K562 (cell line): ENCODE results near the gene CSNK1G1. TPM values are rescaled to one million over a fixed set of nuclear protein-coding genes. Genes with fewer than 3 reads are reported as not detected.

Experiments
- ATAC-seq: fragments of 200-7000 bp; cut with Tn5 transposase; 3 replicates; pipeline ENCODE4 v1.9.1; 2020; ENCODE audit warnings: moderate library complexity
- BruUV-seq: library from RNA; stranded (reverse); fragments of 400-500 nt; replicated peaks from 2 replicates; lab custom pipeline; 2021; lab: Mats Ljungman, UMichigan
- CTCF ChIA-PET: fragments of 300-600 bp; formaldehyde crosslinking; extraction: SDS; loops from one replicate; lab custom pipeline; 2021; ENCODE audit warnings: low intra/inter-chr PET ratio; lab: Yijun Ruan, JAX
- POLR2A ChIA-PET: fragments of 300-600, 350-650 bp; sonication (Branson Sonifier 250); formaldehyde crosslinking; extraction: SDS; loops from one replicate; lab custom pipeline; 2021; ENCODE audit warnings: antibody characterized with exemption, inconsistent platforms; lab: Yijun Ruan, JAX
- DNase-seq, 4 experiments: peaks; one replicate each; pipeline versions ENCODE4 v3.0.0 to v3.0.0-alpha.2; 2011 to 2018; ENCODE audit warnings: low spot score in 3 of 4, mixed read lengths in 3 of 4; ENCODE audit errors: extremely low read depth in 1 of 4
- FAIRE-seq: peaks from 2 replicates; lab custom pipeline; 2011; peaks lifted over from hg19 to GRCh38; lab: Jason Lieb, UNC
- H2AFZ ChIP-seq: 2 replicates; pipeline ENCODE4 v1.6.0; 2011; ENCODE audit warnings: low read depth, low read length, control low read depth, inconsistent platforms
- H3K27ac ChIP-seq: fragments of 200-600 bp; 3 replicates; pipeline ENCODE4 v1.8.0; 2011; ENCODE audit warnings: low read depth, mild to moderate bottlenecking, control low read depth, inconsistent platforms, low read length, moderate library complexity, mixed read lengths; ENCODE audit errors: extremely low read depth
- H3K27me3 ChIP-seq, 2 experiments: fragments of 300-600 bp in 1 of 2; 2 replicates in 1 of 2; 3 replicates in 1 of 2; pipeline versions ENCODE4 v1.6.0 to v1.8.0; 2011; ENCODE audit warnings: inconsistent platforms in 2 of 2, low read length in 2 of 2, mild to moderate bottlenecking in 1 of 2, mixed read lengths in 1 of 2, moderate library complexity in 1 of 2; ENCODE audit not compliant: control insufficient read depth in 2 of 2, insufficient read depth in 2 of 2
- H3K36me3 ChIP-seq: fragments of 300-600 bp; 3 replicates; pipeline ENCODE4 v1.8.0; 2011; ENCODE audit warnings: mild to moderate bottlenecking, low read length, inconsistent platforms; ENCODE audit not compliant: control insufficient read depth, insufficient read depth
- H3K4me1 ChIP-seq, 2 experiments: fragments of 200-600 bp in 1 of 2; replicated peaks in 1 of 2; 2 replicates in 1 of 2; 3 replicates in 1 of 2; pipeline versions ENCODE4 v1.5.1 to v1.8.0; 2011; ENCODE audit warnings: inconsistent platforms in 2 of 2, low read length in 2 of 2, mild to moderate bottlenecking in 1 of 2, mixed read lengths in 1 of 2, moderate library complexity in 1 of 2; ENCODE audit not compliant: control insufficient read depth in 2 of 2, insufficient read depth in 2 of 2
- H3K4me2 ChIP-seq: 2 replicates; pipeline ENCODE4 v1.6.1; 2011; ENCODE audit warnings: low read length, control low read depth, inconsistent platforms, mixed read lengths; ENCODE audit not compliant: insufficient read depth
- H3K4me3 ChIP-seq: fragments of 200-600 bp; sonication (generic), shearing (Covaris generic); 2 replicates; pipeline ENCODE4 v1.5.1; 2016; ENCODE audit warnings: control low read depth, inconsistent platforms
- H3K79me2 ChIP-seq: fragments of 200-600 bp; 3 replicates; pipeline ENCODE4 v1.8.0; 2011; ENCODE audit warnings: low read length, inconsistent platforms; ENCODE audit not compliant: control insufficient read depth, insufficient read depth
- H3K9ac ChIP-seq, 2 experiments: 2 replicates each; pipeline versions ENCODE4 v1.6.0 to v1.6.1; 2011; ENCODE audit warnings: low read depth in 2 of 2, low read length in 2 of 2, control low read depth in 1 of 2, inconsistent platforms in 1 of 2, mild to moderate bottlenecking in 1 of 2, mixed read lengths in 1 of 2; ENCODE audit not compliant: insufficient read depth in 1 of 2
- H3K9me1 ChIP-seq: one replicate; pipeline ENCODE4 v1.6.0; 2011; ENCODE audit warnings: inconsistent platforms, mild to moderate bottlenecking, low read length, moderate library complexity; ENCODE audit not compliant: control insufficient read depth, insufficient read depth
- H3K9me3 ChIP-seq: replicated peaks from 2 replicates; pipeline ENCODE4 v1.5.1; 2011; ENCODE audit warnings: low read depth, low read length, inconsistent platforms; ENCODE audit not compliant: control insufficient read depth, insufficient read depth
- H4K20me1 ChIP-seq: replicated peaks from 2 replicates; pipeline ENCODE4 v1.6.1; 2011; ENCODE audit warnings: low read length, inconsistent platforms, mixed read lengths; ENCODE audit not compliant: control insufficient read depth, insufficient read depth
- LARP7 ChIP-seq: fragments of 450-650 bp; IDR thresholded peaks from 2 replicates; pipeline ENCODE4 v1.6.1; 2016
- NCOA6 ChIP-seq: fragments of 450-650 bp; IDR thresholded peaks from 2 replicates; pipeline ENCODE4 v1.6.1; 2017; ENCODE audit warnings: mild to moderate bottlenecking
- PTTG1 ChIP-seq: fragments of 450-650 bp; IDR thresholded peaks from 2 replicates; pipeline ENCODE4 v1.6.1; 2016; ENCODE audit warnings: low read depth, mild to moderate bottlenecking, missing genetic modification characterization, missing compliant biosample characterization
- TEAD2 ChIP-seq: fragments of 450-650 bp; IDR thresholded peaks from 2 replicates; pipeline ENCODE4 v1.6.1; 2016; ENCODE audit warnings: missing genetic modification characterization, control low read depth, missing compliant biosample characterization
- ZNF384 ChIP-seq: IDR thresholded peaks from 2 replicates; pipeline ENCODE4 v1.6.1; 2012; ENCODE audit warnings: low read depth, low read length, improper control_type of control experiment
- WGBS: fragments of 100-300 bp; shearing (Covaris generic); methylation state at CpG from one replicate; pipeline ENCODE4 v1.1.6; 2016; ENCODE audit warnings: low coverage, mixed read lengths; ENCODE audit not compliant: insufficient coverage; ENCODE audit errors: missing lambda C conversion rate; 5-methylcytosine and 5-hydroxymethylcytosine counted together
- in situ Hi-C: fragments of 300-500 bp; cut with MboI; formaldehyde crosslinking; loops from 4 replicates; pipeline ENCODE4 v1.15.0; 2018; ENCODE audit warnings: inconsistent platforms, mixed read lengths
- intact Hi-C: fragments of 100-400 bp; cut with micrococcal nuclease; formaldehyde crosslinking; loops from 2 replicates; pipeline ENCODE4 v1.14.2; 2022
- polyA plus RNA-seq, 8 experiments: library from polyadenylated mRNA; depleted of rRNA in 4 of 8; stranded (reverse) in 5 of 8; unstranded in 3 of 8; fragments of >200 nt; fragmentation: Nextera tagmentation in 2 of 8; fragmentation: Illumina TruSeq in 1 of 8; extraction: Ambion mirVana in 2 of 8; extraction: Trizol in 1 of 8; gene quantifications; 2 replicates each; pipeline versions ENCODE4 v1.2.1 to v1.2.3, GENCODE V29; 2011 to 2014; ENCODE audit warnings: inconsistent platforms in 1 of 8, missing spikeins in 1 of 8
- total RNA-seq, 7 experiments: library from RNA; depleted of rRNA in 6 of 7; stranded (reverse); fragments of >200 nt in 6 of 7; fragmentation: Illumina TruSeq in 2 of 7; extraction: Trizol in 2 of 7; gene quantifications; 2 replicates each; pipeline versions ENCODE4 v1.2.1 to v1.2.3, GENCODE V29; 2011 to 2021; ENCODE audit warnings: low replicate concordance in 1 of 7
- TF ChIP-seq, protein P1 (sequence below): fragments of 450-650 bp; IDR thresholded peaks from 2 replicates; pipeline ENCODE4 v1.6.1; 2016; ENCODE audit warnings: mild to moderate bottlenecking, moderate library complexity
- TF ChIP-seq, protein P2 (sequence below): sonication (generic); formaldehyde crosslinking; IDR thresholded peaks from 2 replicates; pipeline ENCODE4 v1.8.0; 2022; ENCODE audit warnings: mild to moderate bottlenecking, missing genetic modification reagents, borderline replicate concordance
- TF ChIP-seq, protein P3 (sequence below): fragments of 200-800 bp; sonication (Bioruptor generic); IDR thresholded peaks from 2 replicates; pipeline ENCODE4 v1.6.1; 2017; ENCODE audit warnings: missing genetic modification characterization, missing compliant biosample characterization

The CSNK1G1 gene
- total and polyA plus RNA-seq, 9 of the 15 experiments (the other 6 are each of a cell fraction or from before 2014, with no cell fraction given) = 4.5 to 18.5 (median 9.5) TPM

DNA sequence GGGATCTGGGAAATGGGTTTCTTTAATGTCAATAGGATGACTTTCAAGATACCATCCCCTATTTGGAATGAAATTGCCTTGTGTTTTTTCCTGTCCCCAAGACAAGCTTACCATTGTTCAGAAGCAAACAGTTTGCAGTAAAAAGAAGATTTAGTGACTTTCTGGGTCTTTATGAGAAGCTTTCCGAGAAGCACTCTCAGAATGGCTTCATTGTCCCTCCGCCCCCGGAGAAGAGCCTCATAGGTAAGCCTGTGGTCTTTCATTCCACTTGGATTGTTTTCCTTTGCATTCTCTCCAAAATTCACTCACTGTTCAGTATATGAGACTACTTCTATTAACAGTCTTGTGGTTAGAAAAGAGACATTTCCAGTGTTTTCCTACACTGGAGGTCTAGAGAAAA, 230.0 kb downstream of the CSNK1G1 start:
- no peak overlapping the region for H3K9ac ChIP-seq
- no peak overlapping the region for H3K4me2 ChIP-seq
- peaks cover 83% of the 10 kb centered on the region for H3K36me3 ChIP-seq
- H3K79me2 ChIP-seq = no peaks in the 10 kb centered on the region
- no peaks in the 10 kb centered on the region for H3K9me3 ChIP-seq
- ATAC-seq (no peak), FAIRE-seq (no peak), DNase-seq (no peak)
- in situ Hi-C loops = no loop called here
- H2AFZ ChIP-seq = no peak overlapping the region
- ChIA-PET POLR2A (interaction anchor here (0.9 kb wide), 1 partner anchor 14 kb away, joined by 3 read pairs; no protein-coding TSS in a partner anchor), CTCF (no interaction called here)
- H3K4me1 ChIP-seq = no peaks in the 10 kb centered on the region
- 78% methylated on average over 3 of the region's 3 CpGs for WGBS
- H4K20me1 ChIP-seq = no peaks in the 10 kb centered on the region
- no peak overlapping the region for H3K4me3 ChIP-seq
- no TSS peak for BruUV-seq
- intact Hi-C loops = no loop called here
- H3K27me3 ChIP-seq = no peaks in the 10 kb centered on the region
- no peak overlapping the region for H3K27ac ChIP-seq
- H3K9me1 ChIP-seq = no peaks in the 10 kb centered on the region
- TF ChIP-seq PTTG1 = no peak
- TF ChIP-seq ZNF384 = no peak
- TF ChIP-seq TEAD2 (tag) = no peak
- TF ChIP-seq LARP7 = no peak
- TF ChIP-seq, protein P1, sequence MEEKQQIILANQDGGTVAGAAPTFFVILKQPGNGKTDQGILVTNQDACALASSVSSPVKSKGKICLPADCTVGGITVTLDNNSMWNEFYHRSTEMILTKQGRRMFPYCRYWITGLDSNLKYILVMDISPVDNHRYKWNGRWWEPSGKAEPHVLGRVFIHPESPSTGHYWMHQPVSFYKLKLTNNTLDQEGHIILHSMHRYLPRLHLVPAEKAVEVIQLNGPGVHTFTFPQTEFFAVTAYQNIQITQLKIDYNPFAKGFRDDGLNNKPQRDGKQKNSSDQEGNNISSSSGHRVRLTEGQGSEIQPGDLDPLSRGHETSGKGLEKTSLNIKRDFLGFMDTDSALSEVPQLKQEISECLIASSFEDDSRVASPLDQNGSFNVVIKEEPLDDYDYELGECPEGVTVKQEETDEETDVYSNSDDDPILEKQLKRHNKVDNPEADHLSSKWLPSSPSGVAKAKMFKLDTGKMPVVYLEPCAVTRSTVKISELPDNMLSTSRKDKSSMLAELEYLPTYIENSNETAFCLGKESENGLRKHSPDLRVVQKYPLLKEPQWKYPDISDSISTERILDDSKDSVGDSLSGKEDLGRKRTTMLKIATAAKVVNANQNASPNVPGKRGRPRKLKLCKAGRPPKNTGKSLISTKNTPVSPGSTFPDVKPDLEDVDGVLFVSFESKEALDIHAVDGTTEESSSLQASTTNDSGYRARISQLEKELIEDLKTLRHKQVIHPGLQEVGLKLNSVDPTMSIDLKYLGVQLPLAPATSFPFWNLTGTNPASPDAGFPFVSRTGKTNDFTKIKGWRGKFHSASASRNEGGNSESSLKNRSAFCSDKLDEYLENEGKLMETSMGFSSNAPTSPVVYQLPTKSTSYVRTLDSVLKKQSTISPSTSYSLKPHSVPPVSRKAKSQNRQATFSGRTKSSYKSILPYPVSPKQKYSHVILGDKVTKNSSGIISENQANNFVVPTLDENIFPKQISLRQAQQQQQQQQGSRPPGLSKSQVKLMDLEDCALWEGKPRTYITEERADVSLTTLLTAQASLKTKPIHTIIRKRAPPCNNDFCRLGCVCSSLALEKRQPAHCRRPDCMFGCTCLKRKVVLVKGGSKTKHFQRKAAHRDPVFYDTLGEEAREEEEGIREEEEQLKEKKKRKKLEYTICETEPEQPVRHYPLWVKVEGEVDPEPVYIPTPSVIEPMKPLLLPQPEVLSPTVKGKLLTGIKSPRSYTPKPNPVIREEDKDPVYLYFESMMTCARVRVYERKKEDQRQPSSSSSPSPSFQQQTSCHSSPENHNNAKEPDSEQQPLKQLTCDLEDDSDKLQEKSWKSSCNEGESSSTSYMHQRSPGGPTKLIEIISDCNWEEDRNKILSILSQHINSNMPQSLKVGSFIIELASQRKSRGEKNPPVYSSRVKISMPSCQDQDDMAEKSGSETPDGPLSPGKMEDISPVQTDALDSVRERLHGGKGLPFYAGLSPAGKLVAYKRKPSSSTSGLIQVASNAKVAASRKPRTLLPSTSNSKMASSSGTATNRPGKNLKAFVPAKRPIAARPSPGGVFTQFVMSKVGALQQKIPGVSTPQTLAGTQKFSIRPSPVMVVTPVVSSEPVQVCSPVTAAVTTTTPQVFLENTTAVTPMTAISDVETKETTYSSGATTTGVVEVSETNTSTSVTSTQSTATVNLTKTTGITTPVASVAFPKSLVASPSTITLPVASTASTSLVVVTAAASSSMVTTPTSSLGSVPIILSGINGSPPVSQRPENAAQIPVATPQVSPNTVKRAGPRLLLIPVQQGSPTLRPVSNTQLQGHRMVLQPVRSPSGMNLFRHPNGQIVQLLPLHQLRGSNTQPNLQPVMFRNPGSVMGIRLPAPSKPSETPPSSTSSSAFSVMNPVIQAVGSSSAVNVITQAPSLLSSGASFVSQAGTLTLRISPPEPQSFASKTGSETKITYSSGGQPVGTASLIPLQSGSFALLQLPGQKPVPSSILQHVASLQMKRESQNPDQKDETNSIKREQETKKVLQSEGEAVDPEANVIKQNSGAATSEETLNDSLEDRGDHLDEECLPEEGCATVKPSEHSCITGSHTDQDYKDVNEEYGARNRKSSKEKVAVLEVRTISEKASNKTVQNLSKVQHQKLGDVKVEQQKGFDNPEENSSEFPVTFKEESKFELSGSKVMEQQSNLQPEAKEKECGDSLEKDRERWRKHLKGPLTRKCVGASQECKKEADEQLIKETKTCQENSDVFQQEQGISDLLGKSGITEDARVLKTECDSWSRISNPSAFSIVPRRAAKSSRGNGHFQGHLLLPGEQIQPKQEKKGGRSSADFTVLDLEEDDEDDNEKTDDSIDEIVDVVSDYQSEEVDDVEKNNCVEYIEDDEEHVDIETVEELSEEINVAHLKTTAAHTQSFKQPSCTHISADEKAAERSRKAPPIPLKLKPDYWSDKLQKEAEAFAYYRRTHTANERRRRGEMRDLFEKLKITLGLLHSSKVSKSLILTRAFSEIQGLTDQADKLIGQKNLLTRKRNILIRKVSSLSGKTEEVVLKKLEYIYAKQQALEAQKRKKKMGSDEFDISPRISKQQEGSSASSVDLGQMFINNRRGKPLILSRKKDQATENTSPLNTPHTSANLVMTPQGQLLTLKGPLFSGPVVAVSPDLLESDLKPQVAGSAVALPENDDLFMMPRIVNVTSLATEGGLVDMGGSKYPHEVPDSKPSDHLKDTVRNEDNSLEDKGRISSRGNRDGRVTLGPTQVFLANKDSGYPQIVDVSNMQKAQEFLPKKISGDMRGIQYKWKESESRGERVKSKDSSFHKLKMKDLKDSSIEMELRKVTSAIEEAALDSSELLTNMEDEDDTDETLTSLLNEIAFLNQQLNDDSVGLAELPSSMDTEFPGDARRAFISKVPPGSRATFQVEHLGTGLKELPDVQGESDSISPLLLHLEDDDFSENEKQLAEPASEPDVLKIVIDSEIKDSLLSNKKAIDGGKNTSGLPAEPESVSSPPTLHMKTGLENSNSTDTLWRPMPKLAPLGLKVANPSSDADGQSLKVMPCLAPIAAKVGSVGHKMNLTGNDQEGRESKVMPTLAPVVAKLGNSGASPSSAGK = no peak
- TF ChIP-seq, protein P2, sequence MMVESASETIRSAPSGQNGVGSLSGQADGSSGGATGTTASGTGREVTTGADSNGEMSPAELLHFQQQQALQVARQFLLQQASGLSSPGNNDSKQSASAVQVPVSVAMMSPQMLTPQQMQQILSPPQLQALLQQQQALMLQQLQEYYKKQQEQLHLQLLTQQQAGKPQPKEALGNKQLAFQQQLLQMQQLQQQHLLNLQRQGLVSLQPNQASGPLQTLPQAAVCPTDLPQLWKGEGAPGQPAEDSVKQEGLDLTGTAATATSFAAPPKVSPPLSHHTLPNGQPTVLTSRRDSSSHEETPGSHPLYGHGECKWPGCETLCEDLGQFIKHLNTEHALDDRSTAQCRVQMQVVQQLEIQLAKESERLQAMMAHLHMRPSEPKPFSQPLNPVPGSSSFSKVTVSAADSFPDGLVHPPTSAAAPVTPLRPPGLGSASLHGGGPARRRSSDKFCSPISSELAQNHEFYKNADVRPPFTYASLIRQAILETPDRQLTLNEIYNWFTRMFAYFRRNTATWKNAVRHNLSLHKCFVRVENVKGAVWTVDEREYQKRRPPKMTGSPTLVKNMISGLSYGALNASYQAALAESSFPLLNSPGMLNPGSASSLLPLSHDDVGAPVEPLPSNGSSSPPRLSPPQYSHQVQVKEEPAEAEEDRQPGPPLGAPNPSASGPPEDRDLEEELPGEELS (CRISPR knock-in tag) = no peak
- TF ChIP-seq, protein P3, sequence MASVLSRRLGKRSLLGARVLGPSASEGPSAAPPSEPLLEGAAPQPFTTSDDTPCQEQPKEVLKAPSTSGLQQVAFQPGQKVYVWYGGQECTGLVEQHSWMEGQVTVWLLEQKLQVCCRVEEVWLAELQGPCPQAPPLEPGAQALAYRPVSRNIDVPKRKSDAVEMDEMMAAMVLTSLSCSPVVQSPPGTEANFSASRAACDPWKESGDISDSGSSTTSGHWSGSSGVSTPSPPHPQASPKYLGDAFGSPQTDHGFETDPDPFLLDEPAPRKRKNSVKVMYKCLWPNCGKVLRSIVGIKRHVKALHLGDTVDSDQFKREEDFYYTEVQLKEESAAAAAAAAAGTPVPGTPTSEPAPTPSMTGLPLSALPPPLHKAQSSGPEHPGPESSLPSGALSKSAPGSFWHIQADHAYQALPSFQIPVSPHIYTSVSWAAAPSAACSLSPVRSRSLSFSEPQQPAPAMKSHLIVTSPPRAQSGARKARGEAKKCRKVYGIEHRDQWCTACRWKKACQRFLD (CRISPR knock-in tag) = no peak
- TF ChIP-seq NCOA6 = no peak
